Muscle layer of duodenum (tissue), 2 donors: ENCODE measurements around the gene ZNF205.

Experiments
- H3K27ac ChIP-seq: one replicate; pipeline ENCODE4 v1.7.0; 2013; ENCODE audit warnings: mild to moderate bottlenecking, low read length
- H3K27me3 ChIP-seq: one replicate; pipeline ENCODE4 v1.7.0; 2013; ENCODE audit warnings: low read depth, mild to moderate bottlenecking, control low read depth, low read length
- H3K36me3 ChIP-seq, 2 donors: one replicate each; pipeline ENCODE4 v1.7.0; 2013; ENCODE audit warnings: low read length in 2 of 2, control low read depth in 1 of 2, mild to moderate bottlenecking in 1 of 2; ENCODE audit not compliant: insufficient read depth in 2 of 2, control insufficient read depth in 1 of 2
- H3K4me1 ChIP-seq, 2 donors: one replicate each; pipeline ENCODE4 v1.7.0; 2013; ENCODE audit warnings: low read length in 2 of 2, mild to moderate bottlenecking in 2 of 2, control low read depth in 1 of 2, moderate library complexity in 1 of 2; ENCODE audit not compliant: insufficient read depth in 2 of 2, control insufficient read depth in 1 of 2
- H3K4me3 ChIP-seq, 2 donors: one replicate each; pipeline ENCODE4 v1.7.0; 2013; ENCODE audit warnings: low read length in 2 of 2, low read depth in 1 of 2, mild to moderate bottlenecking in 1 of 2
- H3K9me3 ChIP-seq, 2 donors: one replicate each; pipeline ENCODE4 v1.7.0; 2013; ENCODE audit warnings: low read length in 2 of 2, control low read depth in 1 of 2, mild to moderate bottlenecking in 1 of 2; ENCODE audit not compliant: control insufficient read depth in 1 of 2
- donor health status: healthy.

Gene ZNF205

DNA sequence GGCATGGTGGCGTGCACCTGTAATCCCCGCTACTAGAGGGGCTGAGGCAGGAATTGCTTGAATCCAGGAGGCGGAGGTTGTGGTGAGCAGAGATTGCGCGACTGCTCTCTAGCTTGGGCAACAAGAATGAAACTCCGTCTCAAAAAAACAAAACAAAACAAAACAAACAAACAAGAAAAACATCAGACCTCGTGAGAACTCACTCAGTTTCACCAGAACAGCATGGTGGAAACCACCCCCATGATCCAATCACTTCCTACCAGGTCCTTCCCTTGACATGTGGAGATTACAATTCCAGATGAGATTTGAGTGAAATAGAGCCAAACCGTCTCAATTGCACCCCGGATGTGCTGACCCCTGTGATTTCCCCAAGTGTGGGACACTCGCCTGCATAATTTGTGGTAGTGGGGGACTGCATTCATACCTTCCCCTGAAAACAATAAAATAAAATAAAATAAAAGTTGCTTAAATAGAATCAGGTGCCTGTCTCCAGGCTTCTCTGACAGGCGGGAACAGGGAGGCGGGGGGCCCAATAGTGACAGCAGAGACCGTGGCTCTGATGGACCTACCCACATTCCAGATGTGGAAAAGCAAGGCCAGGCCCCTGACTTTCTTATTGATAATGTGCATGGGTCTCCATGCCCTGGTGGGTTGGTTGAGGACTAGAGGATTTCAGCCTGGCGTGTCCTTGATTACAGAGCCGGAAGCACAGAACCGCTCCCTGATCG lies 26.4 kb upstream of the ZNF205 start:
- H3K27ac ChIP-seq: no peak overlapping the region
- no peaks in the 10 kb centered on the region for H3K27me3 ChIP-seq
- no peaks in the 10 kb centered on the region for H3K36me3 ChIP-seq
- H3K4me1 ChIP-seq: peaks cover 0 to 9% of the 10 kb centered on the region in 2 donors
- no peaks in the 10 kb centered on the region for H3K9me3 ChIP-seq
- peak overlapping the region; percentile 33 to 37 for H3K4me3 ChIP-seq

DNA sequence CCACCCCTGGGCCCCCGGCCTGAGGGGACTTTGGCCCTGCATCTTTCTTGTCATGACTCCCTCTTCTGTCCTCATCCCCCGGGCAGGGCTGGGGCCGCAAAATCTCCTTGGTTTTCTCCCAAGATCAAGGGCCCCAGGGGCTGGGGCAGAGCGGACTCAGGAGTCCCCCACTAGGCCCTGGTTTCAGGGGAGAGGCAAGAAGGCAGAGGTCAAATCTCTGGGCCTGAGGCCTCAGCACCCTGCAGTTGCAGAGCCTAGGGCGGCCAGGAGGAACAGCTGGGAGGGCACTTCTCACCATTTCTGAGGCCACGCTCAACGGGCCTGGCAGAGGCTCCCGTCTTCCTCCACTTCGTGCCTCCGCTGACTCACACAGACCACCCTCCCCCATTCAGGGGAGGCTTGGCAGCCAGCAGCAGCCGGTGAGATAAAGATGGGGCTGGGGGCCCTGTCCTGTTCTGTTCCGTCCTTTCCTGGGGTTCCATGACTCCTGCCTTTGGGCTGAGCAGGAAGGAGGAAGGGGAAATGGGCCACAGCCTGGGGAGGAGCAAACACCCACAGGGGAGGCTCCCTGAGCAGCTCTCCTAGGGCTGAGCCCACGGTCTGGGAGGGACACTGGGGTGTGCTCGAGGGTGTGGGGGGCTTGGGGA lies 25.7 kb upstream of the ZNF205 start:
- Histone ChIP-seq H3K36me3 (no peaks in the 10 kb centered on the region), H3K27me3 (no peaks in the 10 kb centered on the region), H3K9me3 (no peaks in the 10 kb centered on the region), H3K4me3 (peak overlapping the region; percentile 33 to 37), H3K27ac (no peak overlapping the region), H3K4me1 (peaks cover 0 to 9% of the 10 kb centered on the region in 2 donors)

DNA sequence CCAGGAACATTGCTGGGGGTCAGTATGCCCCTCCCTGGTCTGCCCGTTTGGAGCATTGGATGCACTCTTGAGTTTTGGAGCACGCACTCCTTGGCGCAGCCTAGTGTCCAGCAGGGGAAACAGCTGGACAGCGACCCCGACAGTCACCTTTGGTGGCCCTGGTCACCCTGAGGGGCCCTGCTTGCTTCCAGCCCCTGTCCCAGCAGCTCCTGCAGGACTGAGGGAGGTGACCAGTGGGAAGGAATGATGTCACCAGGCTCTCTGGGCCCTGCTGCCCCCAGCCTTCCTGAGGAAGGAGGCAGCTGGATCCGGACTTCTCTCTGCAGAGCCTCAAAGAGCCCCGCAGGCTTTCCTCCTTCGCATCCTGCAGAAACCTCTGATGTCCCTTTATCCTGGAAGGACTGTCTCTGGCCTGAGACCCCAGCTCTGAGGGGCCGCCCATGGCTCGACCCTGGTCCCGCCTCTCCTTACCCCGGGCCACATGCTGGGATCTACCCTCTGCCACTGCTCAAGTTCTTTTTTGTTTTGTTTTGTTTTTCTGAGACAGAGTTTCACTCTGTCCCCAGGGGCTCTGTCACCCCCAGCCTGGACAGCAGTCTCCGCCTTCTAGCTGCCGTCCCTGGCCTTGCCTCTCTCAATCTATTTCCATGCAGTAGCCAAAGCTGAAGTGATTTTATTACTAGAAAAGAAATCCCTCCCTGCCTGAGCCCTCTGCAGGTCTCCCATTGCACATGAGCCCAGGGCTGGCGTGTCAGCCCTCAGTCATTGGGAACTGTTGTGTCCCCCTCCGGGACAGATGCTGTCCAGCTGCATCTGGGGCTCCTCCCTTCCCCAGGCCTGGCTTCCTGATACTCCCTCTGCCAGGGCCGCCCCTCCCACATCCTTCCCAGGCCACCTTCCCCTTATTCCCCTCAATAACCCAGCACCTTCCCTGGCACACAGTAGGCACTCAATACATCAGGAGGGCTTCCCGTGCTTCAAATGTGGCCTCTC lies 24.8 kb upstream of the ZNF205 start:
- Histone ChIP-seq H3K4me3 (peak overlapping the region; percentile 33 to 37), H3K27ac (no peak overlapping the region)

DNA sequence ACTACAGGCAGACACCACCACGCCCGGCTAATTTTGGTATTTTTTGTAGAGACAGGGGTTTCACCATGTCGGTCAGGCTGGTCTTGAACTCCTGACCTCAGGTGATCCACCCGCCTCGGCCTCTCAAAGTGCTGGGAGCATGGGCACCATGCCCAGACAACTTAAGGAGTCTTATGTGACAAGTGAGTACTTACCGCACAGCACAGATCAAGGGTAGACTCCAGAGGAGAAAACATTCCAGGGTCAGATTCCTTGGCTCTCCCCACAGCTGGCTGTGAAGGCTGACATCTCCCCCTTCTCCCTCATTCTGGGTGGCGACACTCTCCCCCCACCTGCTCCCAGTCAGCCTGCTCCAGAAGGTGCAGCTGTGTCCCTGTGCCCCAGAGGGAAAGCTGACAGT lies 23.9 kb upstream of the ZNF205 start:
- no peak overlapping the region for H3K27ac ChIP-seq
- H3K27me3 ChIP-seq: no peaks in the 10 kb centered on the region
- H3K36me3 ChIP-seq: no peaks in the 10 kb centered on the region
- H3K4me1 ChIP-seq: peaks cover 0 to 9% of the 10 kb centered on the region in 2 donors
- no peaks in the 10 kb centered on the region for H3K9me3 ChIP-seq
- no peak overlapping the region for H3K4me3 ChIP-seq

More for the DNA sequence above, 24.8 kb upstream of the ZNF205 start:
- H3K27me3 ChIP-seq: no peaks in the 10 kb centered on the region
- H3K36me3 ChIP-seq: no peaks in the 10 kb centered on the region
- H3K9me3 ChIP-seq: no peaks in the 10 kb centered on the region
- H3K4me1 ChIP-seq: peaks cover 0 to 9% of the 10 kb centered on the region in 2 donors

DNA sequence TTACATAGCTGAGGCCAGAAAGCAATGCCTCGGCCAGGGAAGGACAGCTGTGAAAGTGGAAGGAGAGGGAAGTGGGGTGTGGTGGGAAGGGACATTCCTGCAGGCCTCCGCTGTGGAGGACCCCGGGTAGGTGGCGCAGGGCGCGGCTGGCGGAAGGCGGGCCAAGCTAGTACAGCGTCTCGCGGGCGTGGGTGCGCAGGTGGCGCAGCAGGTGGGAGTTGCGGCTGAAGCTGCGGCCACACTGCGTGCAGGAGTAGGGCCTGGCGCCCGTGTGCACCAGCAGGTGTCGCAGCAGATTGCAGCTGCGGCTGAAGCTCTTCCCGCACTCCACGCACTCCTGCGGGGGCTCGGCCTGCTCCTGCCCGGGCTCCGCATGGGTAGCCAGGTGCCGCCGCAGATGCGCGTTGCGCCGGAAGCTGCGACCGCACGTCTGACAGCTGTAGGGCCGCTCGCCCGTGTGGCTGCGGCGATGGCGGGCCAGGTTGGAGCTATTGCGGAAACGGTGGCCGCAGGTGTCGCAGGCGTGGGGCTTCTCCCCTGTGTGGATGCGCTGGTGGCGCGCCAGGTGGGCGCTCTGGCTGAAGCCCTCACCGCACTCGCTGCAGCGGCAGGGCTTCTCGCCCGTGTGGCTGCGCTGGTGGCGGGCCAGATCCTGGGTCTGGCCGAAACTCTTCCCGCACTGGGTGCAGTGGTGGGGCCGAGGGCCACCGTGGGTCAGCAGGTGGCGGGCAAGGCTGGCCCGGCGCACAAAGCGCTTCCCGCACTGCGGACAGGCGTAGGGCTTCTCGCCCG lies 23.3 kb upstream of the ZNF205 start:
- Histone ChIP-seq H3K27ac (no peak overlapping the region), H3K4me3 (no peak overlapping the region), H3K27me3 (no peaks in the 10 kb centered on the region), H3K36me3 (no peaks in the 10 kb centered on the region), H3K4me1 (peaks cover 0 to 9% of the 10 kb centered on the region in 2 donors), H3K9me3 (no peaks in the 10 kb centered on the region)

DNA sequence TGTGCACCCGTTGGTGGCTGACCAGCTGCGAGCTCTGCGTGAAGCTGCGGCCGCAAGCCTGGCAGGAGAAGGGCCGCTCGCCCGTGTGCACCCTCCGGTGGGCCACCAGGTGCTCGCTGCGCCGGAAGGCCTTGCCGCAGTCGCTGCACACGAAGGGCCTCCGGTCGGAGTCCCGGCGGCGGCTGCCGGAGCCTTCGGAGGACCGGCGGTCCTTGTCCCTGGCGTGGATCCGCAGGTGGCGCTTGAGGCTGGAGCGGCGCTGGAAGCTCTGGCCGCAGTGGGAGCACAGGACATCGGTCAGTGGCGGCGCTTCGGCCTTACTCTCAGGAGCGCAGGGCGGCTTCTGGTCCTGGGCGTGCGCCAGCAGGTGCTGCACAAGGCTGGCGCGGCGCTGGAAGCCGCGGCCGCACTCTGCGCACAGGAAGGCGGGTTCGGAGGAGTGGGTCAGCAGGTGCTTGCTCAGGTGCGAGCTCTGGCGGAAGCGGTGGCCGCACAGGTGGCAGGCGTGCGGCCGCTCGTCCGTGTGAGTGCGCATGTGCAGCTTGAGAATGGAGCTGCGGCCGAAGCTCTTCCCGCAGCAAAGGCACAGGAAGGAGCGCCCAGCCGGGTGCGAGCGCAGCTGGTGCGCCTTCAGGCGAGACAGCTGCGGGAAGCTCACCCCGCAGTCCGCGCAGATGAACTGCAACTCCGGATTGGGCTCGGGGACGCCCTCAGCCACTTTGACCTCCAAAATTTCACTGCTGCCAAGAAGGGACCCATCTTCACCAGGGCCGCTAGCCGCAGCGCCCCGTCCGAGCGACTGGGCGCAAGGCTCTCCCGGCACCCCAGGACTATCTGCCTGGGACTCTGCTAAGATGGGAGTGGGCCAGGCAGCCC lies 22.4 kb upstream of the ZNF205 start:
- H3K27me3 ChIP-seq: no peaks in the 10 kb centered on the region
- H3K4me3 ChIP-seq: no peak overlapping the region
- peaks cover 0 to 9% of the 10 kb centered on the region in 2 donors for H3K4me1 ChIP-seq
- H3K27ac ChIP-seq: no peak overlapping the region
- H3K36me3 ChIP-seq: no peaks in the 10 kb centered on the region
- H3K9me3 ChIP-seq: no peaks in the 10 kb centered on the region

DNA sequence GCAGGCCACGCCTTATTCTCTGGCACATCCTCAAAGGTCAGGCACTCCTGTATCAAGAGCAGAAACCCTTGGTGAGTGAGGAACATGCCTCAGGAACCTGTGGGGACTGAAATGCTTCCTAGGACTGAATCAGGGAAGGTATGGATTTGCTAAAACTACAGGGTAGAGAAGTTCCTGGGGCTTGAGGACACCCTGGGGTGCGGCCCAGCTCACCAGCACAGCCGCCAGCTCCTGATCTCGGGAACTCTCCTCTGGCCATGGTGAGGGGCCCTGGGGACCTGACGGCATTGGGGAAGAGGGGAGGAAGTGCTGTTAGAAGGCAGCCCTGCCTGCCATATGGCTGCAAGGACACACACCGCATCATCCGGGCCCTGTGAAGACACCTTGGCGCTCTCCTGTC lies 20.8 kb upstream of the ZNF205 start:
- Histone ChIP-seq H3K27me3 (no peaks in the 10 kb centered on the region), H3K27ac (no peak overlapping the region), H3K4me1 (peaks cover 0 to 6% of the 10 kb centered on the region in 2 donors), H3K4me3 (no peak overlapping the region), H3K9me3 (no peaks in the 10 kb centered on the region), H3K36me3 (no peaks in the 10 kb centered on the region)

DNA sequence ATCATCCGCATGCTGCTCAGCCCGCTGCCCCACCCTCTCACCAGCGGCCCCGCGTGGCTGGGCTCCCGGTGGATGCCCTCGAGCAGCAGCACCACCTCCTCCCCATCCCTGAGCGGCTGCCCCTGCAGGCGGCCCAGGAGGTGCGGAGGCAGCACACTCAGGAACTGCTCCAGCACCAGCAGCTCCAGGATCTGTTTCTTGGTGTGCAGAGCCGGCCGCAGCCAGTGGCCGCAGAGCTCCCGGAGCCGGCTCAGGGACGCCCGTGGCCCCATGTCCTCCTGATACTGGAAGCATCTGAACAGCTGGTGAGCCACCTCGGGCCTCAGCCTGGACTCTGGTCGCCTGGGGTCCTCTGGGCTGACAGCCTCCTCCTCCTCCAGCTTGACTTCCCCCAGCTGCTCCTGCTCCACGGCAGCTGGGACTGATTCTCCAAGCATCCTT lies 19.9 kb upstream of the ZNF205 start:
- Histone ChIP-seq H3K4me3 (no peak overlapping the region), H3K27ac (no peak overlapping the region), H3K27me3 (no peaks in the 10 kb centered on the region), H3K4me1 (peaks cover 0 to 5% of the 10 kb centered on the region in 2 donors), H3K36me3 (no peaks in the 10 kb centered on the region), H3K9me3 (no peaks in the 10 kb centered on the region)

DNA sequence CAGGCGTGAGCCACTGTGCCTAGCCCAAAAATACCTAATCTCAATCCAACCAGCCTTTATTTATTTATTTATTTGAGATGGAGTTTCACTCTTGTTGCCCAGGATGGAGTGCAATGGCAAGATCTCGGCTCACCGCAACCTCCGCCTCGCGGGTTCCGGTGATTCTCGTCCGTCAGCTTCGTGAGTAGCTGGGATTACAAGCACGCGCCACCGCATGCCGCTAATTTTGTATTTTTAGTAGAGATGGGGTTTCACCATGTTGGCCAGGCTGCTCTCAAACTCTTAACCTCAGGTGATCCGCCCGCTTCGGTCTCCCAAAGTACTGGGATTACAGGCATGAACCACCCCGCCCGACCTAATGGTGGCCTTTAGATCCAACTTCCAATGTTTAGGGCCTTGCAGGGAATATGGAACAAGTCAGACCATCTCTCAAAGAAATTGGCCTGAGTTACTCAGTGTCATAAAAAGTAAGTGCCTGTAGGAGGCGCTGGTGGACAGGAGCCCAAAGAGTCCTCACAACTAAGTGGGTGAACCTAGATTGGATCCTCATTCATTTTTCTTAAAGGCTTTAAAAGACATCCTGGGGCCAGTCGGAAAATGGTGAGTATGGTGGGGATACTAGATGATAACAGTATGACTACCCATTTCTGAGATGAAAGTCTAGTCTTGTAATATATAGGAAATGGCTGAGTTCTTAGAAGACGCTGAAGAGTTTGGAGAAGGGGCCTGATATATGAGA lies 17.9 kb upstream of the ZNF205 start:
- Histone ChIP-seq H3K4me3 (no peak overlapping the region), H3K27ac (no peak overlapping the region), H3K27me3 (no peaks in the 10 kb centered on the region), H3K4me1 (no peaks in the 10 kb centered on the region), H3K36me3 (no peaks in the 10 kb centered on the region), H3K9me3 (no peaks in the 10 kb centered on the region)
